Measurements from ENCODE around the gene COL12A1. TPM values are rescaled to one million over a fixed set of nuclear protein-coding genes. Genes with fewer than 3 reads are reported as not detected.

Gene COL12A1
- total RNA-seq, 3 donors from 2014 or later: 90.9 to 441 (median 281) TPM

- Histone ChIP-seq H3K27me3 (no peaks in the 10 kb centered on the region), H3K4me1 (no peaks in the 10 kb centered on the region), H3K9me3 (no peaks in the 10 kb centered on the region), H3K36me3 (no peaks in the 10 kb centered on the region), H3K4me3 (no peak overlapping the region), H3K27ac (no peak overlapping the region)
- no peak for DNase-seq (ENCODE audit: low spot score in 2 of 2)
- intact Hi-C loops (cut with DNase I; ENCODE audit: low total_unique reads): no loop called here
- TF ChIP-seq POLR2AphosphoS5 (IDR thresholded peaks at IDR 0.05) (no peak), CTCF (IDR thresholded peaks at IDR 0.05) (no peak), POLR2A (IDR thresholded peaks at IDR 0.05) (no peak)
Measured at GRCh38 chr6:75169689-75170586, 35.9 kb downstream of the COL12A1 start.

DNA sequence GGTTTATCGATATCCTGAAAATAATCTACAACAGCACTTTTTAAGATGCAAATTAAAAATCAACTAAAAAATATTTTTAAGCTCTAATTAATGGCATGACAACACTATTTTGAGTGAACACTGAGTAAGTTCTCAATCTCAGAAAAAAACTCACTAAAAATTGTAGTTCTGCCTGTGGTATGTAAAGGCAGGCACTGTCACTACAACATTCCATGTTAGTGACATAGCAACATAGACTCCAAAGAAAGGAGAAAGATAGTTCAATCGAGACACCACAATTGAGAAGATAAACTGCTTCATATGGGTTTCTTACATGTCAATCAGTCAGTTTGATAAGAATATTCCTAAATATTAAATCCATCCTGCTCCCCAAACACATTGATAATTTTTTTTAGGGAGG, 38.0 kb downstream of the COL12A1 start:
- Histone ChIP-seq H3K36me3 (no peaks in the 10 kb centered on the region), H3K27ac (no peak overlapping the region), H3K27me3 (no peaks in the 10 kb centered on the region), H3K9me3 (no peaks in the 10 kb centered on the region), H3K4me1 (no peaks in the 10 kb centered on the region), H3K4me3 (no peak overlapping the region)
- intact Hi-C loops (cut with DNase I; ENCODE audit: low total_unique reads): no loop called here
- TF ChIP-seq POLR2A (IDR thresholded peaks at IDR 0.05) (no peak), CTCF (IDR thresholded peaks at IDR 0.05) (no peak), POLR2AphosphoS5 (IDR thresholded peaks at IDR 0.05) (no peak)
- no peak for DNase-seq (ENCODE audit: low spot score in 2 of 2)

- no peak for DNase-seq (ENCODE audit: low spot score in 2 of 2)
- Histone ChIP-seq H3K27ac (no peak overlapping the region), H3K4me1 (no peaks in the 10 kb centered on the region), H3K27me3 (no peaks in the 10 kb centered on the region), H3K36me3 (no peaks in the 10 kb centered on the region), H3K4me3 (no peak overlapping the region), H3K9me3 (no peaks in the 10 kb centered on the region)
- intact Hi-C loops (cut with DNase I; ENCODE audit: low total_unique reads): no loop called here
- TF ChIP-seq POLR2AphosphoS5 (IDR thresholded peaks at IDR 0.05) (no peak), POLR2A (IDR thresholded peaks at IDR 0.05) (no peak), CTCF (IDR thresholded peaks at IDR 0.05) (no peak)
Measured at GRCh38 chr6:75167325-75167724, 38.5 kb downstream of the COL12A1 start.

DNA sequence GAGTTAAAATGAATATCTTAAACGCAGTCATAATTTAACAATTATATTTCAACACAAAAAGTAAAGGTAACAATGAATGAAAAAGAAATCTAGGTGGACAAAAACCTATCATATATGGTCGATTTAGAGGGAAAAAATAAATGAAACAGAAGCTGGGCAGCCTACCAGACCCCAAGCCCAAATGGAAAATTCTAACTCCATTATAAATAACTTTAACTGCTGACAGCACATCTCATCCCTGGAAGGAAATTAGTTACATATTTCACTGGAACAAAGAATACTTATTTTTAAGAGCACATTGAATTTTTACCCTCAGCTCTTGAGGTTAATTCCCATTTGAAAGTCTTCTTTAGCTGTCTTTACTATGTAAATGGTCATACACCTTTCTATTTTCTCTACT, 39.1 kb downstream of the COL12A1 start:
- intact Hi-C loops (cut with DNase I; ENCODE audit: low total_unique reads): no loop called here
- Histone ChIP-seq H3K9me3 (no peaks in the 10 kb centered on the region), H3K4me3 (no peak overlapping the region), H3K4me1 (no peaks in the 10 kb centered on the region), H3K27me3 (no peaks in the 10 kb centered on the region), H3K36me3 (no peaks in the 10 kb centered on the region), H3K27ac (no peak overlapping the region)
- TF ChIP-seq CTCF (IDR thresholded peaks at IDR 0.05): no peak
- no peak for TF ChIP-seq POLR2A (IDR thresholded peaks at IDR 0.05)
- TF ChIP-seq POLR2AphosphoS5 (IDR thresholded peaks at IDR 0.05): no peak
- no peak for DNase-seq (ENCODE audit: low spot score in 2 of 2)

GRCh38 chr6:75166236-75166635, 39.6 kb downstream of the COL12A1 start:
- H3K4me1 ChIP-seq: no peaks in the 10 kb centered on the region
- intact Hi-C loops (cut with DNase I; ENCODE audit: low total_unique reads): no loop called here
- H3K27ac ChIP-seq: no peak overlapping the region
- no peaks in the 10 kb centered on the region for H3K36me3 ChIP-seq
- H3K27me3 ChIP-seq: no peaks in the 10 kb centered on the region
- no peak overlapping the region for H3K4me3 ChIP-seq
- no peaks in the 10 kb centered on the region for H3K9me3 ChIP-seq
- no peak for DNase-seq (ENCODE audit: low spot score in 2 of 2)
- TF ChIP-seq CTCF (IDR thresholded peaks at IDR 0.05) (no peak), POLR2AphosphoS5 (IDR thresholded peaks at IDR 0.05) (no peak), POLR2A (IDR thresholded peaks at IDR 0.05) (no peak)

Data from breast epithelium (tissue), 4 donors.